ENCODE measurements around the gene CD8B2.
"Not testable (repeated sequence)": the region's sequence is repeated elsewhere in the genome, so short reads cannot be mapped to it uniquely, and the experiment has no call there.

Gene CD8B2

GRCh38 chr2:106551417-106552130 is 64.4 kb downstream of the CD8B2 start:
- no peak for DNase-seq (ENCODE audit: low read depth)

DNA sequence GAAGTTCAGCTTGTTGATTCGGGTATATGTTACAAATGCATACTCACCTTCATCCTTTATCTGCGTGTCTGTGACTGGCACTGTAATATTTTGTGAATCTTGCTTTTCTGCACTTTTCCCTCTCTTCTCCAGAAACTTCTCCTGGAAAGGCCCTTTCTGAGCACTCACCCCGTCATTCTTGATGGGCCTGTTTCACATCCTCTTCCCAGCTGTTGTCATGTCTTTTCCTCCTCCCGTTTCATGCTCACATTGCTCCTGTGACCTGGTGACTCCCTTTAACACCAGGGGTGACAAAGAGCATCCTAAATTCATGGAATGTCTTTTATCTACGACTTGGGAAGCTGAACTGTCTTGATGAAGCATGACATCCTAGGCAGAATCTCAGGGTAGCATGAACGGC is 65.8 kb downstream of the CD8B2 start:
- no peak for DNase-seq (ENCODE audit: low read depth)

DNA sequence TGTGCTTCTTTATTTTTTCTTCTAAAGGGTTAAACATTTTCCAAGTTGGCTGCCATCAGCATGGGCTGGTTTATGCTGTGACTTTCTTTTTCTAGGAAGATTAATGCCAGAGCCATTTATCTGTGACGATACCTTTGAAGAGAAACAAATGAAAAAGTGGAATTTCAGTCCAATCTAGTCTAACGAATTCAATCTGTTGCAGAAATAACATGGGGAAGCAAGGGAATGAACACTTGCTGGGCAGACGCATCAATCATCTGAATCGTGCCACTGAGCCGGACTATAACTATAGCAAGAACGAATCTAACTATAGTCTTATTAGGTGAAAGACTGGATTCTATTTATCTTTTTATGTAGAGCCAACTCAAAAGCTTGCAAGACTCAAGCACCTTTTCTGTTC is 66.2 kb downstream of the CD8B2 start:
- DNase-seq (ENCODE audit: low read depth): no peak

GRCh38 chr2:106554411-106554810 is 67.2 kb downstream of the CD8B2 start:
- no peak for DNase-seq (ENCODE audit: low read depth)

GRCh38 chr2:106555053-106555452 is 67.9 kb downstream of the CD8B2 start:
- no peak for DNase-seq (ENCODE audit: low read depth)

GRCh38 chr2:106559786-106560185 is 72.6 kb downstream of the CD8B2 start:
- DNase-seq (ENCODE audit: low read depth): not testable (repeated sequence)

GRCh38 chr2:106560773-106561172 is 73.6 kb downstream of the CD8B2 start:
- DNase-seq (ENCODE audit: low read depth): no peak

GRCh38 chr2:106561356-106561755 is 74.2 kb downstream of the CD8B2 start:
- DNase-seq (ENCODE audit: low read depth): no peak

- no peak for DNase-seq (ENCODE audit: low read depth)
These were observed 74.6 kb downstream of the CD8B2 start for GRCh38 chr2:106561803-106562202.

- no peak for DNase-seq (ENCODE audit: low read depth)
These were observed 75.4 kb downstream of the CD8B2 start for GRCh38 chr2:106562268-106563186.

GRCh38 chr2:106563195-106563594 is 76.0 kb downstream of the CD8B2 start:
- no peak for DNase-seq (ENCODE audit: low read depth)

- DNase-seq (ENCODE audit: low read depth): no peak
These were observed 78.4 kb downstream of the CD8B2 start for GRCh38 chr2:106565599-106565998.

DNA sequence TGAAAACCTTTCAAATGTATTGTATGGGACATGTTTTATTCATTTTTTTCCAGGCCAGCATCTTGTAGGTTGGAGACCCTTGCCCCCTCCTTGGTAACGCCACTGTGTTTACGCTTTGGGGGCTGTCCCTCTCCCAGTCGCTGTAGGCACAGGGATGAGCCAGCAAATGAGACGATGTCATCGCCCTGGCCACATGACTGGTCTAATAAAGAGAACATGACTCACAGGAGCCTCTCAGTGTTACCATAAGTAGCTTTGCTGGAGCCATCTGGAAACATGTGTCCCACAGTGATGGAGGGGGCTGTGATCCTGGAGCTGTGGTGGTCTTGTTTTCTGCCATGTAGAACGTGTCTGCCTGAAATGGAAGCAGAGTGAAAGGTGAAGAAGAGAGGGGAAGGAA is 78.9 kb downstream of the CD8B2 start:
- no peak for DNase-seq (ENCODE audit: low read depth)

DNA sequence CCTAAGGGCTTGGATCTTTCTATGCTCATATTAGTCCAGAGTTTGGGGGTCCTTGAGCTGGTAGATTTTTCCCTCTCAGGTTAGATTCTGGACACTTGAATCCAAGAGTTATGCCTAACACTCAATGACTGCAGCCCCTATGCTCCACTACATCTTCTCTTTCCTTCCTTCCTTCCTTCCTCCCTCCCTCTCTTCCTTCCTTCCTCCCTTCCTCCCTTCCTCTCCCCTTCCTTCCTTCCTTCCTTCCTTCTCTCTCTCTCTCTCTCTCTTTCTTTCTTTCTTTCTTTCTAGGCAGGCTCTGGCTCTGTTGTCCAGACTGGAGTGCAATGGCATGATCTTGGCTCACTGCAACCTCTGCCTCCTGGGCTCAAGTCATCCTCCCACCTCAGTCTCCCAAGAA is 79.3 kb downstream of the CD8B2 start:
- not testable (repeated sequence) for DNase-seq (ENCODE audit: low read depth)

DNA sequence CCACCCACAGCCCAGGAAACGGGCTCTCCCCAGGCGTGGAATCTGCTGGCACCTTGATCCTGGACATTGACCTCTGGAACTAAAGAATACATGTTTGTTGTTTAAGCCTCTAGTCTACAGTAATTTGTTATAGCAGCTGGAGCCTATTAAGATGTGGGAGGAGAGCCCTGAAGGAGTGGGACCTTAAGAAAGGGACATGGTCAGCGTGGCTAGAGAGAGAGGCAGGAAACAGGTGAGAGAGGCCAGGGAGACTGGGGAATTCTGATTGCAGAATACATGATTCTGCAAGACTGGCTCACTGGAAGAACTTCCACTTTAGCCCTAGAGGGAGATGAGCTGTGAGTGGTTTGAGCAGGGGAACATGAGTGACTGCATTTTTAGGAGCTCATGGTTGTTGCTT is 83.2 kb downstream of the CD8B2 start:
- DNase-seq (ENCODE audit: low read depth): no peak
